NCI-H524 (cell line): ENCODE data around the gene GSTK1.
"Not testable (repeated sequence)": the region's sequence is repeated elsewhere in the genome, so short reads cannot be mapped to it uniquely, and the experiment has no call there.

Experiments
- DNase-seq, 2 experiments: peaks; one replicate each; lab custom pipeline; 2025; lab: John Stamatoyannopoulos, UW

The GSTK1 gene

DNA sequence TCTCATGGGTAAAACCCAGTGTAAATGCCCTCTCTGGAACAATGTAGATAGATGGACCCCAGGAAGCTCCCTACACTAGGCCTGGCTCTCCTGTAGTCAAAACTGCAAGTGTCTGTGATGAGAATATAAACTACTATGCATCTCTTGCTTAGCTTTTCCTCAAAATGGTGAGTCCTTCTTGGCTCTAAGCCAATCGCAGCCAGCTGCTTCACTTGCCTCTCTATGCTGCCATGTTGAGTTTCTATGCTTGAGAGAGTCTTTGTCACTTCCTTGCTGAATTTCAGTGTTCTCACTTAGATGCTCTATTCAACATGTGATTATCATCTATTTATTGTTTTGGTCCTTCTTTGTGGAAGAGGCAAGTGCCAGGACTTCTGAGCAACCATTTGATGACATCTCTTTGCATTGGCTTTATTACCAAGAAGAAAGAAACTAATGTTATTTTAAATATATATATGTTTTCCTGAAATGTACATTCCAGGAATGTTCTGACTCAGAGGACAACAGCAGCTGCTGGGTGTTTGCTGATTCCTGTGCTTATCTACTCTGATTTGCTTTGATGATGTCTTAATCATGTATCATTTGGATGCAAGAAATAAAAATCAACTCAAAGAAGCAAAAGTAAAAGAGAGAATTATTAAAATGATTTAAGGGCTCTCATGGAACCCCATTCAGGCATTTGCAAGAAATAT is 24.8 kb upstream of the GSTK1 start:
- no peak for DNase-seq

DNA sequence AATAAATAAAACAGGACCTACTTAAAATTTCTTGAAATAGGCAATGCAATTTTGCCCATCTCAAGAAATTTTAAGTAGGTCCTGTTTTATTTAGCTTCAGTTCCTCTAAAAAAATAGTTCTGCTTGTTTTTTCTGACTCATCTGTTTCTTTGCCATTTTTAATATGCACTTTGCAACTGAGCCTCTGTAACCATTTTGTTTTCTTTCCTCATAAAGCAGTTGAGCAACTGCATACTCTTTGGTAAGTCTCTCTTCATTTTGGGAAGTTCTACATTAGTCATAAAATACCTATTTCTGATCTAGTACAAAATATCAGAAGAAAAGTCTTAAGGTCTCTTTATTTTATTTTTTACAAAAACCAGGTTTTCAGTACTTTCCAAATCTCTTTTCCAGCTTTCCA is 23.4 kb upstream of the GSTK1 start:
- DNase-seq: no peak

DNA sequence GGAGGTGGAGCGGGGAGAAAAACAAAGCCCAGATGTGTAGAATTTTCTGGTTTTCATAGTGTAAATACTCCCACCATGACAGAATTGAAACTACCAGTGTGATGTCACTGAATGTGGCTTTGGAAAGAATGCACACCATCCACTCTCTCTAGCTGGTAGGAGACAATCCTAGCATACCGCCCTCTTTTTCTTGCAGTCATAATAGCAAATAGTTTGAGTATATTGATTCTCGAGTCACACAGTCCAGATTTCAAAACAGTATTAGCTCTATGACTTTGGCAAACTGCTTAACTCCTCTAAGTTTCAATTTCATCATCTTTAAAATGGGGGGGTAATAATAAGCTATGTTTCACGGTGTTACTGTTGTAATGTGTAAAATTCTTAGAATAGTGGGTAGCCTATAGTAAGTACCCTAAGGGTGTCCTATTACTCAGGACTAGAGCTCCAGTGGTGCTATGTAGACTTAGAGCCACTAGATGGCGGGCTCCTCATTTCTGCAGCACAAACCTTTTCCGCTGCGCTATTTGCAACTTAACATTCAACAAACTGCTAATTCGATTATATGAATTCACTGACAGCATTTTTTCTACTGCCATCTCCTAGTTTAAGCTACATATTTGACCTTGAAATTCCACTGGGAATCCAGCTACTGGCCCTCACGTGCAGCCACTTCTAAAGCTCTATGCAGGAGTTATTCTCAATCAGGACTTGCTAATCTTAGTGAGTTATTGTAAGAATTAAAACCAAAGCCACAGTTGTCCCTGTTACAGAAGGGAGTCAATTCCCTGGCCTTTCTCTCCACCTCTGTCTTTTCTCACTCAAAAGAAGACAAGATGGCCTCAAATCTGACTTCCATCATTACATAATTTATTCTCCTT is 22.7 kb upstream of the GSTK1 start:
- DNase-seq: peak; percentile 8 to 74

DNA sequence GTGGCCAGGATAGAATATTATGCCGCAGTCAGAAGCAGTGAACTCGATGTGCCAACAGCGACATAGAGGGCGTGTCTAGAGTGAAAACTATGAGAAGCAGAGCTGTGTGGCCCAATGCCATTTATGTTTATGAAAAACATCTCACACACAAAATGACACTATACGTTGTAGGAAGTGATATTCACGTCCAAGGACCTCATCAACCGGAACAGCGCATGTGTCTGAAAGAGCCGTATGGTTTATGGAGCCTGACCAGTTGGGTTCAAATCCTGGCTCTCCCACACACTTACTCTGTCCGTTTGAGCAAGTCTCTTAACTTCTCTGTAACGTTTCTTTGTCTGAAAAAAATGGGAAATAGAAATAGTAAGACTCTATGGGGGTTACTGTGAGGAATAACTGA is 20.9 kb upstream of the GSTK1 start:
- DNase-seq: no peak

GRCh38 chr7:143243111-143243510 is 20.1 kb upstream of the GSTK1 start:
- peak in 1 of 2 experiments; percentile 37 for DNase-seq

GRCh38 chr7:143243614-143244013 is 19.6 kb upstream of the GSTK1 start:
- DNase-seq: no peak

GRCh38 chr7:143244321-143244720 is 18.9 kb upstream of the GSTK1 start:
- DNase-seq: no peak

- DNase-seq: no peak
Observed at GRCh38 chr7:143245123-143245522, 18.1 kb upstream of the GSTK1 start.

GRCh38 chr7:143247372-143247771 is 15.9 kb upstream of the GSTK1 start:
- no peak for DNase-seq

DNA sequence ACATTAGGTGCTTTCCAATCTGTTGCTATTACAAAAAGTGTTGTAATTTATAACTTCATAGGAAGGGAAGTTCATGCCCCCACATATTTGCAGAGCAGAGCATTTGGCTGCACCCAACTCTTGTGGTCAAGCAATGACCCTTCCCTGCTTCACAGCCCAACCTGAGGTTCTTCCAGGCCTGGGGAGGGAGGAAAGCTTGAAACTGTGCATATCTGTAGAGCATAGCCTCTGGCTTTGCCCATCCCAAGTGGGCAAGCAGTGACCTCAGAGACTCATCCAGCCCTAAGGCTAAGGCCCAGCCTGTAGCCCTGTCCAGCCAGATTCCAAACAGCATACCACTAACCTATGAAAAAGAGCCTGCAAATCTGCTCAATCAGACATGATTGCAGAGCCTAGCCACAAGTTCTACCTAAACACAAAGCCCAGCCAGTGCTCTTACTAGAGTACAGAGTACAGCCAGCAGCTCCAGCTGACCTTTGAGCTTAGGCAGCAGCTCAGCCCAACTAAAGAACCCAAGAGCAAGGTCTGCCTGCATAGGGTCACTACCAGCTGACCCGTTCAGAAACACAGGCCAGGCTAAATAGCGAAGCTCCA is 14.4 kb upstream of the GSTK1 start:
- DNase-seq: no peak

DNA sequence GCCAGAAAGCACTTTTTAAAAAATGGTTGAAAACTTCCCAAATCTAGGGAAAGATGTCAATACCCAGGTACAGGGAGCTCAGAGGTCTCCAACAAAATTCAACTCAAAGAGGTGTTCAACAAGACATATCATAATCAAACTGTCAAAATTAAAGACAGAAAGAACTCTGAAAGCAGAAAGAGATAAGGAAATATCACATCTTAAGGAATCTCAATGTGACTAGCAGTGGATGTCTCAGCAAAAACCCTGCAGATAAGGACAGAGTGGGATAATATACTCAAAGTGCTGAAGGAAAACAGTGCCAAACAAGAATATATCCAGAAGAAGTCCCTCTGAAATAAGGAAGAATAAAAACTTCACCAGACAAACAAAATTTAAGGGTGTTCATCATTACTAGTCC is 13.0 kb upstream of the GSTK1 start:
- no peak for DNase-seq

DNA sequence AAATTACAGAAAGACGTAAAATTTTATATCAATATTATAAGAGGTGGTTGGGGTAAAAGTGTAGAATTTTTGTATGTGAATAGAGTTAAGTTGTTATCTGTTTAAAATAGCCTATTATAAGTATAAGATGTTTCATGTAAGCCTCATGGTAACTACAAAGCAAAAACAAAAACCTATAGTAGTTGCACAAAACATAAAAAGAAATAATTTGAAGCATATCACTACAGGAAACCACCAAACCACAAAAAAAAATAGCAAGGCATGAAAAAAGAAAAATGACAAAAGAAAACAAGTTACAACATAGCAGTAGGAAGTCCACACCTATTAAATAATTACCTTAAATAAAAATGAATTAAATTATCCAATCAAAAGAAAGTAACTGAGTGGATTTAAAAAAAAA is 12.4 kb upstream of the GSTK1 start:
- DNase-seq: no peak

GRCh38 chr7:143252006-143252405 is 11.2 kb upstream of the GSTK1 start:
- DNase-seq: no peak

DNA sequence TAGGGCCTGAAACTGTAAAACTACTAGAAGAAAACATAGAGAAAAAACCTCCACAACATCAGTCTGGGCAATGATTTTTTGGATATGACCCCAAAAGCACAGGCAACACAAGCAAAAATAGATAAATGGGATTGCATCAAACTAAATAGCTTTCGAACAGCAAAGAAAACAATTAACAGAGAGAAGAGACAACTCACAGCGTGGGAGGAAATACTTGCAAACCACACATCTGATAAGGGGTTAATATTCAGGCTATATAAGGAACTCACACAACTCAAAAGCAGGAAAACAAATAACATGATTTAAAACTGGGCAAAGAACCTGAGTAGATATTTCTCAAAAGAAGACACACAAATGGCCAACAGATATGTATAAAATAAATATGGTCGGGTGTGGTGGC is 7.7 kb upstream of the GSTK1 start:
- DNase-seq: no peak

- DNase-seq: no peak
Observed at GRCh38 chr7:143256325-143256724, 6.9 kb upstream of the GSTK1 start.

GRCh38 chr7:143256932-143257331 is 6.3 kb upstream of the GSTK1 start:
- no peak for DNase-seq

DNA sequence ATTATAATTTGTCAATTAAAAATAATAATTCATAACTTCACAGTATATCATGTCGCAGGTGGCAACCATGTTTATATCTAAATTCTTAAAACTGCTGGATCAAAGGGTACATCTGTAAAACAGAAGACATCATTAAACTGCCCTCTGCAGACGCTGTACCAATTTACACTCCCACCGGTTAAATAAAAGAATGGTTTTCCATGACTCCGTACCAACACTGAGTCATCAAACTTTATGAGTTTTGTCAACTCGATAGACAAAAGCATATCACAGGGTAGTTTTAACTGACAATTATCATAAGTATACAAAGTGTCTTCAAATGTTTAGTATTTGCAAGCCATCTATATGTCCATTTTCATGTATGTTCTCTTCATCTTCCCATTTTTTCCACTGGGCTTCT is 5.7 kb upstream of the GSTK1 start:
- no peak for DNase-seq

- no peak for DNase-seq
Observed at GRCh38 chr7:143258831-143259230, 4.4 kb upstream of the GSTK1 start.

- no peak for DNase-seq
Observed at GRCh38 chr7:143259765-143260164, 3.5 kb upstream of the GSTK1 start.

GRCh38 chr7:143261901-143262300 is 1.3 kb upstream of the GSTK1 start:
- no peak for DNase-seq

GRCh38 chr7:143264196-143264568 is 941 bp downstream of the GSTK1 start:
- not testable (repeated sequence) for DNase-seq

DNA sequence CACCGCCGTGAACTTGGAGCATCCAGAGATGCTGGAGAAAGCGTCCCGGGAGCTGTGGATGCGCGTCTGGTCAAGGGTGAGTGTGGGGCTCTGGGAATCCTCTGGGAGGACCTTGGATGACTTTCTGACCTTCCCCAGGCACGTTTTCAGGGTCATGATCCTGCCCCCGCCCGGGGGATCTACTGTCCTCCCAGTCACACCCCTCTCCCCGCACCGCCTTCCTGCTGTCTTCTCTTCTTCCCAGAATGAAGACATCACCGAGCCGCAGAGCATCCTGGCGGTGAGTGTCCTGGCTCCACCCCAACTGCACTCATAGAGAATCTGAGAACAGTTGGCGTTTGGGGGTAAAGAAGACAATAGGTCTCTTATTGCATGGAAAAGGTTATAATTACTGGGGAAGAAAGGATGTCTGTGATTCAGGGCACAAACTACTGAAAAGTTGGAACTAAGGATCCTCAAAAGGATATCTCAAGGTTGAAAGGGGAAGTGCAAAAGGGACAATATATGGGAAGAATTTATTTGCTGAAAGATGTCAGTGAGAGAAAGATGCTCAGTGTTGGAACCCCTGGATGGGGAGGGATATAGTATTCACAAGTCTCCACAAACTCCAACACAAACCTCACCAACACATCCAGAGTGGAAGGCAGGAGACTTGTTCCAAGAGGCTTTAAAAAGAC is 1.9 kb downstream of the GSTK1 start:
- no peak for DNase-seq

- peak in 1 of 2 experiments; percentile 7 for DNase-seq
Observed at GRCh38 chr7:143269251-143269650, 6.0 kb downstream of the GSTK1 start.
